CD4-positive, alpha-beta T cell (primary cell): ENCODE results near the gene GP1BB. TPM values are rescaled to one million over a fixed set of nuclear protein-coding genes. Genes with fewer than 3 reads are reported as not detected.

Experiments used
- ATAC-seq: fragments of 200-7000 bp; cut with Tn5 transposase; one replicate; pipeline ENCODE4 v1.10.0; 2022; ENCODE audit warnings: mild to moderate bottlenecking; ENCODE audit not compliant: poor library complexity
- CTCF ChIA-PET: fragments of 350-600 bp; sonication (Branson Sonifier 250); formaldehyde crosslinking; loops from one replicate; lab custom pipeline; 2021; ENCODE audit warnings: antibody characterized with exemption, inconsistent platforms; lab: Charles Lee
- POLR2A ChIA-PET: fragments of 350-600 bp; sonication (Branson Sonifier 250); formaldehyde crosslinking; loops from one replicate; lab custom pipeline; 2021; ENCODE audit warnings: antibody characterized with exemption, inconsistent platforms; lab: Charles Lee
- DNase-seq, 14 experiments: peaks; one replicate each; pipeline ENCODE4 v3.0.0-alpha.2; 2013 to 2020; ENCODE audit warnings: mixed read lengths in 2 of 14
- H3K27ac ChIP-seq, 2 donors: one replicate each; pipeline versions ENCODE4 v1.5.1 to v1.7.0; 2013; ENCODE audit warnings: low read length in 2 of 2, low read depth in 1 of 2, mild to moderate bottlenecking in 1 of 2
- H3K27me3 ChIP-seq, 2 experiments: 1 replicate in 1 of 2; 2 replicates in 1 of 2; pipeline versions ENCODE4 v1.6.1 to v1.7.0; 2013; ENCODE audit warnings: low read length in 2 of 2, control low read depth in 1 of 2, mild to moderate bottlenecking in 1 of 2, moderate library complexity in 1 of 2; ENCODE audit not compliant: insufficient read depth in 2 of 2, control insufficient read depth in 1 of 2
- H3K36me3 ChIP-seq: one replicate; pipeline ENCODE4 v1.6.1; 2013; ENCODE audit warnings: low read length, control low read depth; ENCODE audit not compliant: insufficient read depth
- H3K4me1 ChIP-seq: one replicate; pipeline ENCODE4 v1.6.1; 2013; ENCODE audit warnings: low read length, control low read depth; ENCODE audit not compliant: insufficient read depth
- H3K4me3 ChIP-seq: one replicate; pipeline ENCODE4 v1.5.1; 2013; ENCODE audit warnings: mild to moderate bottlenecking, low read length, moderate library complexity
- H3K9me3 ChIP-seq, 2 experiments: 1 replicate in 1 of 2; 2 replicates in 1 of 2; pipeline versions ENCODE4 v1.6.1 to v1.7.0; 2013; ENCODE audit warnings: low read length in 2 of 2, mild to moderate bottlenecking in 2 of 2, control low read depth in 1 of 2, moderate library complexity in 1 of 2; ENCODE audit not compliant: control insufficient read depth in 1 of 2, insufficient read depth in 1 of 2
- H3K27ac Mint-ChIP-seq: one replicate; pipeline ENCODE4 v1.8.0; 2020; ENCODE audit warnings: mixed read lengths
- H3K27me3 Mint-ChIP-seq: one replicate; pipeline ENCODE4 v1.8.0; 2021; ENCODE audit warnings: mixed read lengths
- H3K36me3 Mint-ChIP-seq: one replicate; pipeline ENCODE4 v1.8.0; 2021; ENCODE audit warnings: low read depth, mixed read lengths
- H3K4me1 Mint-ChIP-seq: one replicate; pipeline ENCODE4 v1.8.0; 2021; ENCODE audit warnings: low read depth, mixed read lengths
- H3K4me3 Mint-ChIP-seq: one replicate; pipeline ENCODE4 v1.8.0; 2020; ENCODE audit warnings: mild to moderate bottlenecking, mixed read lengths
- H3K9me3 Mint-ChIP-seq: one replicate; pipeline ENCODE4 v1.8.0; 2020; ENCODE audit warnings: mixed read lengths
- CTCF ChIP-seq: fragments of 200-600 bp; IDR thresholded peaks from one replicate; pipeline ENCODE4 v1.8.0; 2022; ENCODE audit warnings: antibody characterized with exemption, mild to moderate bottlenecking
- intact Hi-C, 2 experiments: fragments of 100-400 bp; cut with DNase I in 1 of 2; cut with micrococcal nuclease in 1 of 2; formaldehyde crosslinking; loops; one replicate each; pipeline versions ENCODE4 v1.15.1 to v1.9.0; 2023 to 2025; cut with DNase I, micrococcal nuclease
- polyA plus RNA-seq, 2 donors: library from polyadenylated mRNA; unstranded; fragments of 120-200 nt; gene quantifications; one replicate each; pipeline ENCODE4 v1.2.1, GENCODE V29; 2013
- total RNA-seq, 174 experiments: library from RNA in 2 of 174; stranded (reverse) in 2 of 174; gene quantifications; one replicate each; pipeline ENCODE4 v1.2.3 and lab custom pipeline; 2021 to 2026

GP1BB gene
- total RNA-seq (under 1 TPM in 1 of 2 experiments, not detected in 1; 0.22 TPM), total RNA-seq (lab: John Stamatoyannopoulos, UW) (0 reads per million in 172 experiments)
- polyA plus RNA-seq (2013, experiment 1 of 2), result 0.54 TPM
- polyA plus RNA-seq (2013, experiment 2 of 2), result 2.4 TPM

GRCh38 chr22:19723232-19723982 lies at the start of gene GP1BB:
TSS of gene GP1BB (plus strand) at chr22:19723539. CDS start at chr22:19723570, 31 bp downstream.
- no peaks in the 10 kb centered on the region for H3K9me3 Mint-ChIP-seq
- no peak for TF ChIP-seq CTCF
- Histone ChIP-seq H3K27ac (no peak within 1 kb of the TSS), H3K27me3 (peaks cover 36 to 54% of the 10 kb centered on the region in 2 experiments), H3K9me3 (peaks cover 0 to 24% of the 10 kb centered on the region in 2 experiments), H3K36me3 (no peaks in the 10 kb centered on the region), H3K4me3 (peak within 1 kb of the TSS; percentile 16), H3K4me1 (peaks cover 26% of the 10 kb centered on the region)
- intact Hi-C loops, result no loop called here
- ChIA-PET CTCF (interaction anchor here (0.7 to 1.3 kb wide), 3 partner anchors 33 to 187 kb away, joined by 3 to 4 read pairs (median 3); no protein-coding TSS in a partner anchor), POLR2A (interaction anchor here (0.7 kb wide), 1 partner anchor 187 kb away, joined by 3 read pairs; no protein-coding TSS in a partner anchor)
- peak; percentile 70 for ATAC-seq
- H3K4me1 Mint-ChIP-seq, result peaks cover 5% of the 10 kb centered on the region
- H3K36me3 Mint-ChIP-seq, result no peaks in the 10 kb centered on the region
- H3K4me3 Mint-ChIP-seq, result peak within 1 kb of the TSS; percentile 56
- H3K27ac Mint-ChIP-seq, result no peak within 1 kb of the TSS
- H3K27me3 Mint-ChIP-seq, result peaks cover 46% of the 10 kb centered on the region
- peak in 7 of 14 experiments; percentile 10 to 59 (median 25) for DNase-seq

- H3K4me1 Mint-ChIP-seq, result no peaks in the 10 kb centered on the region
- H3K9me3 Mint-ChIP-seq, result no peaks in the 10 kb centered on the region
- TF ChIP-seq CTCF, result no peak
- no peaks in the 10 kb centered on the region for H3K36me3 Mint-ChIP-seq
- no peaks in the 10 kb centered on the region for H3K9me3 ChIP-seq
- H3K27ac ChIP-seq, result no peak overlapping the region
- no peaks in the 10 kb centered on the region for H3K4me1 ChIP-seq
- H3K27me3 Mint-ChIP-seq, result peaks cover 19% of the 10 kb centered on the region
- no peaks in the 10 kb centered on the region for H3K36me3 ChIP-seq
- DNase-seq (no peak), ATAC-seq (no peak)
- no peak overlapping the region for H3K4me3 ChIP-seq
- POLR2A ChIA-PET, result no interaction called here
- CTCF ChIA-PET, result no interaction called here
- no peak overlapping the region for H3K27ac Mint-ChIP-seq
- H3K27me3 ChIP-seq, result peaks cover 4 to 5% of the 10 kb centered on the region in 2 experiments
- intact Hi-C loops, result no loop called here
- H3K4me3 Mint-ChIP-seq, result no peak overlapping the region
These were observed 49.7 kb upstream of the GP1BB start for GRCh38 chr22:19673660-19674059.

GRCh38 chr22:19674129-19674928 lies 49.0 kb upstream of the GP1BB start:
- Histone ChIP-seq H3K27me3 (peaks cover 7 to 8% of the 10 kb centered on the region in 2 experiments), H3K9me3 (no peaks in the 10 kb centered on the region), H3K4me1 (no peaks in the 10 kb centered on the region), H3K27ac (no peak overlapping the region), H3K4me3 (no peak overlapping the region), H3K36me3 (no peaks in the 10 kb centered on the region)
- intact Hi-C loops, result no loop called here
- Mint-ChIP-seq H3K9me3 (no peaks in the 10 kb centered on the region), H3K36me3 (no peaks in the 10 kb centered on the region), H3K27me3 (peaks cover 23% of the 10 kb centered on the region), H3K4me1 (no peaks in the 10 kb centered on the region), H3K27ac (no peak overlapping the region), H3K4me3 (no peak overlapping the region)
- CTCF ChIA-PET, result no interaction called here
- DNase-seq, result no peak
- POLR2A ChIA-PET, result no interaction called here
- no peak for ATAC-seq
- TF ChIP-seq CTCF, result no peak
